ENCODE results near the gene TMPRSS9.

DNA sequence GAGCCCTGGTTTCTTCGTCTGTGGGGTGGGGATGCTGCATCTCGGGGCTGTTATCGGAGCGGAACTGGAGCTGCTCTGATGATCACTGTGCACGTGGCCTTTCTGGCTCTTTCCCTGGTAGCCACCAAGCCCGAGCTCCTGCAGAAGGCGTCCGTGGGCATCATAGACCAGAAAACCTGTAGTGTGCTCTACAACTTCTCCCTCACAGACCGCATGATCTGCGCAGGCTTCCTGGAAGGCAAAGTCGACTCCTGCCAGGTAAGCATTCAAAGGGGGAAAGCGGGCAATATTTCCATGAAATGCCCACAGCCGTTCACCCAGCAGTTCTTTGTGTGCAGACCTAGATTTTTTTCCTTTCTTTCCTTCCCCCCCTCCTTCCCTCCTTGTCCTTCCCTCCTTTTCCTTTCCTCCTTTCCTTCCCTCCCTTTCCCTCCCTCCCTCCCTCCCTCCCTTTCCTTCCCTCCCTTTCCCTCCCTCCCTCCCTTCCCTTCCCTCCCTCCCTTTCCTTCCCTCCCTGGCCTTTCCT lies 57.9 kb downstream of the TMPRSS9 start:
- no peak for TF ChIP-seq POLR2A (IDR thresholded peaks at IDR 0.05)
- TF ChIP-seq, protein P1, sequence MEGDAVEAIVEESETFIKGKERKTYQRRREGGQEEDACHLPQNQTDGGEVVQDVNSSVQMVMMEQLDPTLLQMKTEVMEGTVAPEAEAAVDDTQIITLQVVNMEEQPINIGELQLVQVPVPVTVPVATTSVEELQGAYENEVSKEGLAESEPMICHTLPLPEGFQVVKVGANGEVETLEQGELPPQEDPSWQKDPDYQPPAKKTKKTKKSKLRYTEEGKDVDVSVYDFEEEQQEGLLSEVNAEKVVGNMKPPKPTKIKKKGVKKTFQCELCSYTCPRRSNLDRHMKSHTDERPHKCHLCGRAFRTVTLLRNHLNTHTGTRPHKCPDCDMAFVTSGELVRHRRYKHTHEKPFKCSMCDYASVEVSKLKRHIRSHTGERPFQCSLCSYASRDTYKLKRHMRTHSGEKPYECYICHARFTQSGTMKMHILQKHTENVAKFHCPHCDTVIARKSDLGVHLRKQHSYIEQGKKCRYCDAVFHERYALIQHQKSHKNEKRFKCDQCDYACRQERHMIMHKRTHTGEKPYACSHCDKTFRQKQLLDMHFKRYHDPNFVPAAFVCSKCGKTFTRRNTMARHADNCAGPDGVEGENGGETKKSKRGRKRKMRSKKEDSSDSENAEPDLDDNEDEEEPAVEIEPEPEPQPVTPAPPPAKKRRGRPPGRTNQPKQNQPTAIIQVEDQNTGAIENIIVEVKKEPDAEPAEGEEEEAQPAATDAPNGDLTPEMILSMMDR (IDR thresholded peaks at IDR 0.05) = no peak
- no peak for TF ChIP-seq EP300 (IDR thresholded peaks at IDR 0.05)
- no peak for TF ChIP-seq POLR2AphosphoS5 (IDR thresholded peaks at IDR 0.05)
